Mesothelial cell of epicardium (in vitro differentiated cells): ENCODE data around the gene CENPVL1. TPM values are rescaled to one million over a fixed set of nuclear protein-coding genes. Genes with fewer than 3 reads are reported as not detected.
A peak's percentile ranks its signal among the peaks of the same experiment; 100 is the strongest.

Source experiments
- DNase-seq, 2 experiments: peaks; one replicate each; pipeline ENCODE4 v3.0.0; 2021; ENCODE audit warnings: low spot score in 2 of 2; ENCODE audit not compliant: unreplicated experiment in 2 of 2
- H3K27ac Mint-ChIP-seq: 2 replicates; pipeline ENCODE4 v1.8.0; 2021; ENCODE audit warnings: mixed read lengths
- H3K27me3 Mint-ChIP-seq: 2 replicates; pipeline ENCODE4 v1.8.0; 2021; ENCODE audit warnings: low read depth, mixed read lengths
- H3K36me3 Mint-ChIP-seq: 2 replicates; pipeline ENCODE4 v1.8.0; 2021; ENCODE audit warnings: mixed read lengths
- H3K4me1 Mint-ChIP-seq: 2 replicates; pipeline ENCODE4 v1.8.0; 2021; ENCODE audit warnings: mixed read lengths
- H3K4me3 Mint-ChIP-seq: 2 replicates; pipeline ENCODE4 v1.8.0; 2021; ENCODE audit warnings: mild to moderate bottlenecking, moderate library complexity, mixed read lengths
- H3K9me3 Mint-ChIP-seq: 2 replicates; pipeline ENCODE4 v1.8.0; 2021; ENCODE audit warnings: mixed read lengths
- CTCF ChIP-seq: fragments of 200-600 bp; sonication (generic); IDR thresholded peaks from one replicate; pipeline ENCODE4 v1.5.0; 2021; ENCODE audit warnings: antibody characterized with exemption; ENCODE audit not compliant: unreplicated experiment
- total RNA-seq: library from RNA; stranded (reverse); gene quantifications from 3 replicates; pipeline ENCODE4 v1.2.1, GENCODE V29; 2021

The CENPVL1 gene
- total RNA-seq, 1 donor from 2014 or later, result 0.31 TPM

GRCh38 chrX:51728202-51728601 lies 17.9 kb downstream of the CENPVL1 start:
- H3K27me3 Mint-ChIP-seq, result peaks cover 7% of the 10 kb centered on the region
- no peak overlapping the region for H3K4me3 Mint-ChIP-seq
- H3K27ac Mint-ChIP-seq, result no peak overlapping the region
- H3K36me3 Mint-ChIP-seq, result no peaks in the 10 kb centered on the region
- DNase-seq, result no peak
- TF ChIP-seq CTCF, result no peak
- no peaks in the 10 kb centered on the region for H3K4me1 Mint-ChIP-seq
- H3K9me3 Mint-ChIP-seq, result peaks cover 16% of the 10 kb centered on the region

- no peak for TF ChIP-seq CTCF
- no peak overlapping the region for H3K4me3 Mint-ChIP-seq
Observed at GRCh38 chrX:51737091-51737490, 26.8 kb downstream of the CENPVL1 start.

GRCh38 chrX:51742586-51742985 lies 32.3 kb downstream of the CENPVL1 start:
- Mint-ChIP-seq H3K27me3 (peaks cover 23% of the 10 kb centered on the region), H3K4me3 (peak overlapping the region; percentile 75), H3K36me3 (peaks cover 24% of the 10 kb centered on the region), H3K4me1 (peaks cover 15% of the 10 kb centered on the region), H3K27ac (peak overlapping the region; percentile 91), H3K9me3 (peaks cover 28% of the 10 kb centered on the region)
- no peak for DNase-seq
- TF ChIP-seq CTCF, result no peak

More at GRCh38 chrX:51737091-51737490, 26.8 kb downstream of the CENPVL1 start:
- no peak overlapping the region for H3K27ac Mint-ChIP-seq
- H3K36me3 Mint-ChIP-seq, result no peaks in the 10 kb centered on the region
- H3K27me3 Mint-ChIP-seq, result peaks cover 33% of the 10 kb centered on the region
- peaks cover 16% of the 10 kb centered on the region for H3K9me3 Mint-ChIP-seq
- DNase-seq, result no peak
- H3K4me1 Mint-ChIP-seq, result no peaks in the 10 kb centered on the region

- Mint-ChIP-seq H3K4me1 (peaks cover 15% of the 10 kb centered on the region), H3K4me3 (peak within 1 kb of the TSS; percentile 75), H3K9me3 (peaks cover 26% of the 10 kb centered on the region), H3K36me3 (peaks cover 24% of the 10 kb centered on the region), H3K27me3 (peaks cover 16% of the 10 kb centered on the region), H3K27ac (peak within 1 kb of the TSS; percentile 91)
- TF ChIP-seq CTCF, result no peak
- peak; percentile 23 to 52 for DNase-seq
Observed at GRCh38 chrX:51743179-51743957, 33.1 kb downstream of the CENPVL1 start, which contains the start of gene GSPT2. Gene GSPT2, plus strand, starts transcription at chrX:51743442. Its CDS starts 185 bp downstream, at chrX:51743627.

GRCh38 chrX:51747671-51748070 lies 37.4 kb downstream of the CENPVL1 start:
- DNase-seq, result no peak

More at GRCh38 chrX:51747671-51748070, 37.4 kb downstream of the CENPVL1 start:
- Mint-ChIP-seq H3K4me3 (no peak overlapping the region), H3K4me1 (peaks cover 15% of the 10 kb centered on the region), H3K27me3 (no peaks in the 10 kb centered on the region), H3K27ac (no peak overlapping the region), H3K9me3 (peaks cover 42% of the 10 kb centered on the region), H3K36me3 (peaks cover 24% of the 10 kb centered on the region)
- no peak for TF ChIP-seq CTCF
